H1 (cell line): ENCODE data around the gene PLXNB1.

ENCODE experiments used
- CHD1 ChIP-seq: IDR thresholded peaks from 2 replicates; pipeline ENCODE4 v1.6.1; 2012; ENCODE audit warnings: low read depth, low read length, improper control_type of control experiment
- EP300 ChIP-seq, 2 experiments: IDR thresholded peaks; 1 replicate in 1 of 2; 2 replicates in 1 of 2; pipeline ENCODE4 v1.6.1; 2011 to 2012; ENCODE audit warnings: low read depth in 2 of 2, low read length in 2 of 2, mild to moderate bottlenecking in 2 of 2, borderline replicate concordance in 1 of 2, inconsistent platforms in 1 of 2, moderate library complexity in 1 of 2
- GABPA ChIP-seq: IDR thresholded peaks from 2 replicates; pipeline ENCODE4 v1.6.1; 2011; ENCODE audit warnings: mild to moderate bottlenecking, low read length, moderate library complexity, borderline replicate concordance; ENCODE audit not compliant: insufficient read depth
- MAX ChIP-seq: IDR thresholded peaks from 2 replicates; pipeline ENCODE4 v1.6.1; 2012; ENCODE audit warnings: inconsistent platforms
- RAD21 ChIP-seq, 2 experiments: IDR thresholded peaks in 1 of 2; conservative IDR thresholded peaks in 1 of 2; 2 replicates each; pipeline ENCODE4 v1.6.1; 2011; ENCODE audit warnings: low read depth in 2 of 2, low read length in 2 of 2, improper control_type of control experiment in 1 of 2, inconsistent platforms in 1 of 2, mild to moderate bottlenecking in 1 of 2, moderate library complexity in 1 of 2
- SRF ChIP-seq: IDR thresholded peaks from 2 replicates; pipeline ENCODE4 v1.6.1; 2011; ENCODE audit warnings: mild to moderate bottlenecking, low read depth, low read length, moderate library complexity
- TAF7 ChIP-seq: optimal IDR thresholded peaks from 2 replicates; pipeline ENCODE3; 2011; ENCODE audit warnings: low read depth, mild to moderate bottlenecking, inconsistent platforms, low read length, moderate library complexity, borderline replicate concordance
- TBP ChIP-seq: IDR thresholded peaks from 2 replicates; pipeline ENCODE4 v1.6.1; 2011; ENCODE audit warnings: low read depth, low read length, improper control_type of control experiment
- YY1 ChIP-seq: IDR thresholded peaks from 2 replicates; pipeline ENCODE4 v1.6.1; 2011; ENCODE audit warnings: low read depth, mild to moderate bottlenecking, low read length
- TF ChIP-seq, protein P1 (sequence below): IDR thresholded peaks from 2 replicates; pipeline ENCODE4 v1.6.1; 2011; ENCODE audit warnings: low read depth, mild to moderate bottlenecking, low read length; ENCODE audit not compliant: insufficient read depth
- TF ChIP-seq, protein P2 (sequence below): IDR thresholded peaks from 2 replicates; pipeline ENCODE4 v1.6.1; 2011; ENCODE audit warnings: low read length, improper control_type of control experiment

- TF ChIP-seq TBP: no peak
- TF ChIP-seq EP300 (IDR thresholded peaks at IDR 0.05; ENCODE audit: borderline replicate concordance in 1 of 2, low read depth in 2 of 2, low read length in 2 of 2): peak in 1 of 2 experiments; percentile 18; a peak in 1 of 3 replicates
- TF ChIP-seq, protein P1, sequence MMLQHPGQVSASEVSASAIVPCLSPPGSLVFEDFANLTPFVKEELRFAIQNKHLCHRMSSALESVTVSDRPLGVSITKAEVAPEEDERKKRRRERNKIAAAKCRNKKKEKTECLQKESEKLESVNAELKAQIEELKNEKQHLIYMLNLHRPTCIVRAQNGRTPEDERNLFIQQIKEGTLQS: peak; percentile 87; the same call in 1 of the 2 replicates
- TF ChIP-seq YY1: peak; percentile 62; the same call in 1 of the 2 replicates
- peak; percentile 55 for TF ChIP-seq TAF7
- TF ChIP-seq RAD21 (IDR thresholded peaks at IDR 0.05 in 1 of 2, conservative IDR thresholded peaks at IDR 0.05 in 1 of 2; ENCODE audit: low read depth in 2 of 2, low read length in 2 of 2): peak; percentile 94 to 96
- TF ChIP-seq SRF: no peak
- TF ChIP-seq, protein P2, sequence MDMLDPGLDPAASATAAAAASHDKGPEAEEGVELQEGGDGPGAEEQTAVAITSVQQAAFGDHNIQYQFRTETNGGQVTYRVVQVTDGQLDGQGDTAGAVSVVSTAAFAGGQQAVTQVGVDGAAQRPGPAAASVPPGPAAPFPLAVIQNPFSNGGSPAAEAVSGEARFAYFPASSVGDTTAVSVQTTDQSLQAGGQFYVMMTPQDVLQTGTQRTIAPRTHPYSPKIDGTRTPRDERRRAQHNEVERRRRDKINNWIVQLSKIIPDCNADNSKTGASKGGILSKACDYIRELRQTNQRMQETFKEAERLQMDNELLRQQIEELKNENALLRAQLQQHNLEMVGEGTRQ: peak; percentile 31; the same call in 1 of the 2 replicates
- TF ChIP-seq CHD1: no peak
- no peak for TF ChIP-seq GABPA
- TF ChIP-seq MAX: peak; percentile 69
Observed at GRCh38 chr3:48435774-48436476, 6.0 kb upstream of the PLXNB1 start.
